HG03520 (cell line): ENCODE results near the gene GALNT18.
"Not testable (repeated sequence)": the region's sequence is repeated elsewhere in the genome, so short reads cannot be mapped to it uniquely, and the experiment has no call there.

Source experiments
- ATAC-seq: cut with Tn5 transposase; IDR thresholded peaks from one replicate; pipeline ENCODE4 v1.9.1; 2021; ENCODE audit warnings: mild to moderate bottlenecking, moderate library complexity; ENCODE audit not compliant: unreplicated experiment

Gene GALNT18

GRCh38 chr11:11366793-11367192 lies 255.0 kb downstream of the GALNT18 start:
- no peak for ATAC-seq

- no peak for ATAC-seq
Measured at GRCh38 chr11:11363674-11364073, 258.1 kb downstream of the GALNT18 start.

GRCh38 chr11:11359611-11360010 lies 262.2 kb downstream of the GALNT18 start:
- ATAC-seq: no peak

- ATAC-seq: no peak
Measured at GRCh38 chr11:11356842-11357241, 265.0 kb downstream of the GALNT18 start.

GRCh38 chr11:11352878-11353277 lies 268.9 kb downstream of the GALNT18 start, which contains the start of gene CSNK2A3:
CSNK2A3 (minus strand) TSS chr11:11353250; CDS start chr11:11353119, 131 bp downstream.
- not testable (repeated sequence) for ATAC-seq

GRCh38 chr11:11351851-11352250 lies 270.0 kb downstream of the GALNT18 start:
- not testable (repeated sequence) for ATAC-seq

- no peak for ATAC-seq
Measured at GRCh38 chr11:11351042-11351586, 270.7 kb downstream of the GALNT18 start.

- ATAC-seq: no peak
Measured at GRCh38 chr11:11349870-11350337, 271.9 kb downstream of the GALNT18 start.

- ATAC-seq: no peak
Measured at GRCh38 chr11:11349106-11349825, 272.5 kb downstream of the GALNT18 start.

- no peak for ATAC-seq
Measured at GRCh38 chr11:11348303-11348702, 273.5 kb downstream of the GALNT18 start.

GRCh38 chr11:11347592-11347991 lies 274.2 kb downstream of the GALNT18 start:
- ATAC-seq: no peak

- no peak for ATAC-seq
Measured at GRCh38 chr11:11346303-11346702, 275.5 kb downstream of the GALNT18 start.

- no peak for ATAC-seq
Measured at GRCh38 chr11:11345099-11345498, 276.7 kb downstream of the GALNT18 start.

- no peak for ATAC-seq
Measured at GRCh38 chr11:11344045-11344444, 277.8 kb downstream of the GALNT18 start.

GRCh38 chr11:11338304-11338703 lies 283.5 kb downstream of the GALNT18 start:
- ATAC-seq: no peak

GRCh38 chr11:11336664-11337063 lies 285.1 kb downstream of the GALNT18 start:
- ATAC-seq: no peak

GRCh38 chr11:11335043-11335442 lies 286.8 kb downstream of the GALNT18 start:
- ATAC-seq: no peak

- ATAC-seq: no peak
Measured at GRCh38 chr11:11334607-11335006, 287.2 kb downstream of the GALNT18 start.

- no peak for ATAC-seq
Measured at GRCh38 chr11:11332141-11332710, 289.6 kb downstream of the GALNT18 start.

GRCh38 chr11:11329062-11329806 lies 292.6 kb downstream of the GALNT18 start:
- ATAC-seq: no peak

- no peak for ATAC-seq
Measured at GRCh38 chr11:11324090-11324489, 297.7 kb downstream of the GALNT18 start.
